Measurements from ENCODE around the gene MCEMP1. TPM values are rescaled to one million over a fixed set of nuclear protein-coding genes. Genes with fewer than 3 reads are reported as not detected.

MCEMP1 gene
- total RNA-seq, 1 donor from 2014 or later = 0.60 TPM

GRCh38 chr19:7668842-7669241 is 8.0 kb upstream of the MCEMP1 start, which contains the start of gene RETN:
RETN (plus strand) TSS chr19:7669049; CDS start chr19:7669327, 278 bp downstream.
- Histone ChIP-seq H3K4me1 (no peaks in the 10 kb centered on the region), H3K36me3 (no peaks in the 10 kb centered on the region), H3K27ac (replicated peaks) (no peak within 1 kb of the TSS), H3K27me3 (ENCODE audit: low read depth) (peaks cover 79% of the 10 kb centered on the region), H3K9me3 (replicated peaks) (peaks cover 3% of the 10 kb centered on the region), H3K4me3 (no peak within 1 kb of the TSS)
- no peak for TF ChIP-seq CTCF (IDR thresholded peaks at IDR 0.05; ENCODE audit: borderline replicate concordance)
- intact Hi-C loops (cut with micrococcal nuclease) = no loop called here
- no peak for DNase-seq

GRCh38 chr19:7669641-7670040 is 7.2 kb upstream of the MCEMP1 start:
- no peak for DNase-seq
- intact Hi-C loops (cut with micrococcal nuclease) = no loop called here
- H3K4me3 ChIP-seq = no peak overlapping the region
- H3K36me3 ChIP-seq = no peaks in the 10 kb centered on the region
- no peak for TF ChIP-seq CTCF (IDR thresholded peaks at IDR 0.05; ENCODE audit: borderline replicate concordance)
- H3K27ac ChIP-seq (replicated peaks) = no peak overlapping the region
- peaks cover 8% of the 10 kb centered on the region for H3K9me3 ChIP-seq (replicated peaks)
- no peaks in the 10 kb centered on the region for H3K4me1 ChIP-seq
- H3K27me3 ChIP-seq (ENCODE audit: low read depth) = peaks cover 72% of the 10 kb centered on the region

GRCh38 chr19:7670150-7670783 is 6.6 kb upstream of the MCEMP1 start:
- DNase-seq = no peak
- intact Hi-C loops (cut with micrococcal nuclease) = no loop called here
- Histone ChIP-seq H3K27ac (replicated peaks) (no peak overlapping the region), H3K4me1 (no peaks in the 10 kb centered on the region), H3K36me3 (no peaks in the 10 kb centered on the region), H3K27me3 (ENCODE audit: low read depth) (peaks cover 66% of the 10 kb centered on the region), H3K9me3 (replicated peaks) (peaks cover 8% of the 10 kb centered on the region), H3K4me3 (no peak overlapping the region)
- TF ChIP-seq CTCF (IDR thresholded peaks at IDR 0.05; ENCODE audit: borderline replicate concordance) = no peak

- Histone ChIP-seq H3K27me3 (ENCODE audit: low read depth) (peaks cover 68% of the 10 kb centered on the region), H3K36me3 (no peaks in the 10 kb centered on the region), H3K4me3 (no peak overlapping the region), H3K4me1 (no peaks in the 10 kb centered on the region), H3K27ac (replicated peaks) (no peak overlapping the region), H3K9me3 (replicated peaks) (peaks cover 8% of the 10 kb centered on the region)
- no peak for TF ChIP-seq CTCF (IDR thresholded peaks at IDR 0.05; ENCODE audit: borderline replicate concordance)
- no peak for DNase-seq
- intact Hi-C loops (cut with micrococcal nuclease) = no loop called here
Observed at GRCh38 chr19:7670790-7671189, 6.1 kb upstream of the MCEMP1 start.

GRCh38 chr19:7672522-7672921 is 4.4 kb upstream of the MCEMP1 start:
- Histone ChIP-seq H3K9me3 (replicated peaks) (peaks cover 8% of the 10 kb centered on the region), H3K4me3 (no peak overlapping the region), H3K27me3 (ENCODE audit: low read depth) (peaks cover 78% of the 10 kb centered on the region), H3K36me3 (no peaks in the 10 kb centered on the region), H3K27ac (replicated peaks) (no peak overlapping the region), H3K4me1 (no peaks in the 10 kb centered on the region)
- no peak for TF ChIP-seq CTCF (IDR thresholded peaks at IDR 0.05; ENCODE audit: borderline replicate concordance)
- DNase-seq = no peak
- intact Hi-C loops (cut with micrococcal nuclease) = no loop called here
